PC-9 (cell line): ENCODE data around the gene ARID5A.

Experiments used
- CTCF ChIP-seq: fragments of 200-600 bp; sonication (generic); conservative IDR thresholded peaks from 2 replicates; pipeline ENCODE4 v1.6.1; 2017; ENCODE audit warnings: mixed run types, antibody characterized with exemption, mild to moderate bottlenecking, moderate library complexity
- EZH2 ChIP-seq: fragments of 200-600 bp; sonication (generic); IDR thresholded peaks from 2 replicates; pipeline ENCODE4 v1.8.0; 2017; ENCODE audit warnings: antibody characterized with exemption, low read depth

GRCh38 chr2:96594691-96595152 lies 58.2 kb downstream of the ARID5A start:
- TF ChIP-seq EZH2 (no peak), CTCF (no peak)
